Astrocyte (in vitro differentiated cells and primary cell): ENCODE data around the gene COMMD1. TPM values are rescaled to one million over a fixed set of nuclear protein-coding genes. Genes with fewer than 3 reads are reported as not detected.
A peak's percentile ranks its signal among the peaks of the same experiment; 100 is the strongest.

Experiments
- DNase-seq: peaks from one replicate; pipeline ENCODE4 v3.0.0-alpha.2; 2010; ENCODE audit warnings: low read depth
- FAIRE-seq: peaks from 2 replicates; lab custom pipeline; 2011; peaks lifted over from hg19 to GRCh38; lab: Jason Lieb, UNC
- H2AFZ ChIP-seq: 2 replicates; pipeline ENCODE4 v1.6.0; 2012; ENCODE audit warnings: low read depth, low read length, inconsistent platforms
- H3K27ac ChIP-seq: 2 replicates; pipeline ENCODE4 v1.5.1; 2011; ENCODE audit warnings: low read depth, low read length, inconsistent platforms
- H3K27me3 ChIP-seq: 2 replicates; pipeline ENCODE4 v1.6.0; 2011; ENCODE audit warnings: low read length, inconsistent platforms; ENCODE audit not compliant: insufficient read depth
- H3K36me3 ChIP-seq: 2 replicates; pipeline ENCODE4 v1.5.1; 2011; ENCODE audit warnings: low read length, inconsistent platforms; ENCODE audit not compliant: insufficient read depth
- H3K4me1 ChIP-seq: 2 replicates; pipeline ENCODE4 v1.5.1; 2011; ENCODE audit warnings: low read length, inconsistent platforms; ENCODE audit not compliant: insufficient read depth
- H3K4me2 ChIP-seq: 2 replicates; pipeline ENCODE4 v1.6.0; 2012; ENCODE audit warnings: low read length, inconsistent platforms
- H3K4me3 ChIP-seq: 2 replicates; pipeline ENCODE4 v1.5.1; 2011; ENCODE audit warnings: low read depth, mild to moderate bottlenecking, low read length, inconsistent platforms; ENCODE audit not compliant: insufficient read depth
- H3K79me2 ChIP-seq: 2 replicates; pipeline ENCODE4 v1.6.0; 2012; ENCODE audit warnings: mild to moderate bottlenecking, low read length, inconsistent platforms; ENCODE audit not compliant: insufficient read depth
- H3K9ac ChIP-seq: 2 replicates; pipeline ENCODE4 v1.6.0; 2012; ENCODE audit warnings: mild to moderate bottlenecking, low read length, inconsistent platforms
- H3K9me3 ChIP-seq: 2 replicates; pipeline ENCODE4 v1.5.1; 2012; ENCODE audit warnings: low read depth, mild to moderate bottlenecking, low read length, inconsistent platforms; ENCODE audit not compliant: insufficient read depth
- H4K20me1 ChIP-seq: 2 replicates; pipeline ENCODE4 v1.6.0; 2012; ENCODE audit warnings: low read length, inconsistent platforms; ENCODE audit not compliant: insufficient read depth
- H3K27ac Mint-ChIP-seq: one replicate; pipeline ENCODE4 v1.8.0; 2021; ENCODE audit warnings: mild to moderate bottlenecking, mixed read lengths; ENCODE audit not compliant: unreplicated experiment
- H3K27me3 Mint-ChIP-seq: one replicate; pipeline ENCODE4 v1.8.0; 2021; ENCODE audit warnings: low read depth, mixed read lengths; ENCODE audit not compliant: unreplicated experiment
- H3K36me3 Mint-ChIP-seq: one replicate; pipeline ENCODE4 v1.8.0; 2021; ENCODE audit warnings: low read depth, mixed read lengths; ENCODE audit not compliant: unreplicated experiment
- H3K4me1 Mint-ChIP-seq: one replicate; pipeline ENCODE4 v1.8.0; 2021; ENCODE audit warnings: low read depth, mixed read lengths; ENCODE audit not compliant: unreplicated experiment
- H3K4me3 Mint-ChIP-seq: one replicate; pipeline ENCODE4 v1.8.0; 2021; ENCODE audit warnings: mild to moderate bottlenecking, moderate library complexity, mixed read lengths; ENCODE audit not compliant: unreplicated experiment
- H3K9me3 Mint-ChIP-seq: one replicate; pipeline ENCODE4 v1.8.0; 2021; ENCODE audit warnings: mild to moderate bottlenecking, mixed read lengths; ENCODE audit not compliant: unreplicated experiment
- EZH2 ChIP-seq: IDR thresholded peaks from 2 replicates; pipeline ENCODE4 v1.6.1; 2012; ENCODE audit warnings: mild to moderate bottlenecking, low read length, inconsistent platforms; ENCODE audit not compliant: insufficient read depth
- total RNA-seq: library from RNA; stranded (reverse); gene quantifications from 2 replicates; pipeline ENCODE4 v1.2.1, GENCODE V29; 2021
- TF ChIP-seq, protein P1 (sequence below): IDR thresholded peaks from 2 replicates; pipeline ENCODE4 v1.5.1; 2011; ENCODE audit warnings: low read depth, mild to moderate bottlenecking, inconsistent platforms, low read length, moderate library complexity; ENCODE audit not compliant: insufficient read depth

COMMD1 gene
- total RNA-seq, 1 donor from 2014 or later: 32.0 TPM

GRCh38 chr2:61882850-61883249 is 22.6 kb upstream of the COMMD1 start:
- Histone ChIP-seq H3K27ac (no peak overlapping the region), H4K20me1 (peaks cover 66% of the 10 kb centered on the region), H3K4me1 (peaks cover 11% of the 10 kb centered on the region), H3K27me3 (no peaks in the 10 kb centered on the region), H2AFZ (no peak overlapping the region), H3K4me2 (no peak overlapping the region), H3K9me3 (no peaks in the 10 kb centered on the region), H3K9ac (no peak overlapping the region), H3K4me3 (no peak overlapping the region), H3K79me2 (peaks cover 85% of the 10 kb centered on the region), H3K36me3 (peaks cover 54% of the 10 kb centered on the region)
- no peak overlapping the region for H3K27ac Mint-ChIP-seq
- H3K9me3 Mint-ChIP-seq: no peaks in the 10 kb centered on the region
- no peak for DNase-seq
- FAIRE-seq: no peak
- TF ChIP-seq EZH2: no peak
- TF ChIP-seq, protein P1, sequence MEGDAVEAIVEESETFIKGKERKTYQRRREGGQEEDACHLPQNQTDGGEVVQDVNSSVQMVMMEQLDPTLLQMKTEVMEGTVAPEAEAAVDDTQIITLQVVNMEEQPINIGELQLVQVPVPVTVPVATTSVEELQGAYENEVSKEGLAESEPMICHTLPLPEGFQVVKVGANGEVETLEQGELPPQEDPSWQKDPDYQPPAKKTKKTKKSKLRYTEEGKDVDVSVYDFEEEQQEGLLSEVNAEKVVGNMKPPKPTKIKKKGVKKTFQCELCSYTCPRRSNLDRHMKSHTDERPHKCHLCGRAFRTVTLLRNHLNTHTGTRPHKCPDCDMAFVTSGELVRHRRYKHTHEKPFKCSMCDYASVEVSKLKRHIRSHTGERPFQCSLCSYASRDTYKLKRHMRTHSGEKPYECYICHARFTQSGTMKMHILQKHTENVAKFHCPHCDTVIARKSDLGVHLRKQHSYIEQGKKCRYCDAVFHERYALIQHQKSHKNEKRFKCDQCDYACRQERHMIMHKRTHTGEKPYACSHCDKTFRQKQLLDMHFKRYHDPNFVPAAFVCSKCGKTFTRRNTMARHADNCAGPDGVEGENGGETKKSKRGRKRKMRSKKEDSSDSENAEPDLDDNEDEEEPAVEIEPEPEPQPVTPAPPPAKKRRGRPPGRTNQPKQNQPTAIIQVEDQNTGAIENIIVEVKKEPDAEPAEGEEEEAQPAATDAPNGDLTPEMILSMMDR: no peak
- no peaks in the 10 kb centered on the region for H3K27me3 Mint-ChIP-seq
- H3K36me3 Mint-ChIP-seq: no peaks in the 10 kb centered on the region
- H3K4me3 Mint-ChIP-seq: no peak overlapping the region
- H3K4me1 Mint-ChIP-seq: peaks cover 9% of the 10 kb centered on the region

DNA sequence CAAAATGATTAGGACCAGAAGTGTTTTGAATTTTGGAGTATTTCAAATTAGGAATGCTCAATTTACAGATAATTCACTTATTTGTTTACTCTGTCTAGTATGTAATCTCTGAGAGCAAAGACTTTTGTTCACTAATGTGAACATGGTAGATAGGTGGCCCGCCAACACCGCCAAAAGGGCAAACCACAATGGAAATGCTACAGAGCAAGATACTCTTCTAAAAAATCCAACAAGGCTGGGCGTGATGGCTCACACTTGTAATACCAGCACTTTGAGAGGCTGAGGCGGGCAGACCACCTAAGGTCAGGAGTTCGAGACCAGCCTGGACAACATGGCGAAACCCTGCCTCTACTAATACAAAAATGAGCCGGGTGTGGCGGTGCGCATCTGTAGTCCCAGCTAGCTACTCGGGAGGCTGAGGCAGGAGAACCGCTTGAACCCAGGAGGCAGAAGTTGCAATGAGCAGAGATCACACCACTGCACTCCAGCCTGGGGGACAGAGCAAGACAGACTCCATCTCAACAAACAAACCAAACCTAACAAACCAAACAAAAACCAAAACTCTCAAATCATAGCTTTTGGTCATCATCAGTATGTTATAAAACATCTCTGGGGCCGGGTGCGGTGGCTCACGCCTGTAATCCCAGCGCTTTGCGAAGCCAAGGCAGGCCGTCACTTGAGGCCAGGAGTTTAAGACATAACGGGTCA is 19.4 kb upstream of the COMMD1 start:
- Histone ChIP-seq H4K20me1 (peaks cover 50% of the 10 kb centered on the region), H3K36me3 (peaks cover 29% of the 10 kb centered on the region), H3K4me1 (peaks cover 11% of the 10 kb centered on the region), H3K27ac (no peak overlapping the region), H3K4me3 (peak overlapping the region; percentile 31), H3K9me3 (no peaks in the 10 kb centered on the region), H3K27me3 (no peaks in the 10 kb centered on the region), H3K4me2 (peak overlapping the region; percentile 87), H3K9ac (no peak overlapping the region), H3K79me2 (peaks cover 71% of the 10 kb centered on the region), H2AFZ (no peak overlapping the region)
- DNase-seq: no peak
- TF ChIP-seq, protein P1: no peak
- no peak for TF ChIP-seq EZH2
- Mint-ChIP-seq H3K36me3 (no peaks in the 10 kb centered on the region), H3K4me3 (peak overlapping the region; percentile 90), H3K27ac (no peak overlapping the region), H3K27me3 (no peaks in the 10 kb centered on the region), H3K4me1 (peaks cover 9% of the 10 kb centered on the region), H3K9me3 (no peaks in the 10 kb centered on the region)
- FAIRE-seq: no peak

DNA sequence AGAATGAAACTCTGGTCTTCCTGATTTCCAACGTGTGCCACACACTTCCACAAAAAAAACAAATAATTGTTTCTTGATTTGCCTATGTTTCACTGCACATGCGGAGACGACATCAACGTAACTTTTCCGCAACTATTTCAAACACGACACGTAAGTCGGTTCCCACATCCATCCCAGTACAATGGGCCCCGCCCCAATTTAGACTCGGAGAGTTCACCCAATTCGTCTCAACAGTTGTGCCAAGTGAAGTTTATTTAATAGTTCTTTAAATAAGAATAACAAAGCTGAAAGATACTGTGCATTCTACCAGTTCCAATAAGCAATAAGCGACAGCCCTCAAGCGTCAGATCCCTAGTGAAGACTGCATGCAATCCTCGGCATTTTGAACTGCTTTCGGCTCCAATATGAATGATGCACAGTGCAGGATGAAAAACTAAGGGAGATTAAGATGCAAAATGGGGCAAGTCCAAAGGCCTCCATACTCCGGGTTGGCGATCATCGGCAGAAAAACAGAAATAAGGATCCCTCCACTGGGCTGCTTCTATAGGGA is 17.7 kb upstream of the COMMD1 start:
- Histone ChIP-seq H3K4me1 (peaks cover 11% of the 10 kb centered on the region), H3K27ac (peak overlapping the region; percentile 99), H3K9me3 (no peaks in the 10 kb centered on the region), H3K27me3 (no peaks in the 10 kb centered on the region), H3K79me2 (peaks cover 55% of the 10 kb centered on the region), H3K36me3 (peaks cover 19% of the 10 kb centered on the region), H4K20me1 (peaks cover 48% of the 10 kb centered on the region), H3K4me2 (peak overlapping the region; percentile 87), H2AFZ (peak overlapping the region; percentile 92), H3K4me3 (peak overlapping the region; percentile 100), H3K9ac (peak overlapping the region; percentile 99)
- Mint-ChIP-seq H3K27ac (peak overlapping the region; percentile 98), H3K9me3 (no peaks in the 10 kb centered on the region), H3K36me3 (no peaks in the 10 kb centered on the region), H3K4me1 (peaks cover 9% of the 10 kb centered on the region), H3K27me3 (no peaks in the 10 kb centered on the region), H3K4me3 (peak overlapping the region; percentile 90)
- no peak for TF ChIP-seq EZH2
- TF ChIP-seq, protein P1: no peak
- DNase-seq (peak; percentile 47), FAIRE-seq (no peak)
